GM23338 (cell line): Measurements from ENCODE around the gene STAT1. TPM values are rescaled to one million over a fixed set of nuclear protein-coding genes. Genes with fewer than 3 reads are reported as not detected.

Experiments used
- ATAC-seq: fragments of 200-7000 bp; cut with Tn5 transposase; 3 replicates; pipeline ENCODE4 v1.9.1; 2020
- DNase-seq: peaks from one replicate; pipeline ENCODE4 v3.0.0-alpha.2; 2015; ENCODE audit warnings: low spot score
- H2AFZ ChIP-seq: fragments of 200-600 bp; sonication (generic); 2 replicates; pipeline ENCODE4 v1.8.0; 2016; ENCODE audit warnings: antibody characterized with exemption, mild to moderate bottlenecking, moderate library complexity
- H3F3A ChIP-seq: fragments of 200-600 bp; sonication (generic); replicated peaks from 2 replicates; pipeline ENCODE4 v1.8.0; 2017; ENCODE audit warnings: antibody characterized with exemption, mixed run types, low read depth
- H3K27ac ChIP-seq: fragments of 200-600 bp; sonication (generic); 2 replicates; pipeline ENCODE4 v1.6.1; 2016; ENCODE audit warnings: low read depth
- H3K27me3 ChIP-seq: fragments of 200-600 bp; sonication (generic); 2 replicates; pipeline ENCODE4 v1.8.0; 2016; ENCODE audit warnings: mild to moderate bottlenecking, mixed run types, moderate library complexity; ENCODE audit not compliant: insufficient read depth
- H3K36me3 ChIP-seq: fragments of 200-600 bp; sonication (generic); 2 replicates; pipeline ENCODE4 v1.8.0; 2016; ENCODE audit warnings: mild to moderate bottlenecking; ENCODE audit not compliant: insufficient read depth
- H3K4me1 ChIP-seq: fragments of 200-600 bp; sonication (generic); 2 replicates; pipeline ENCODE4 v1.8.0; 2016; ENCODE audit warnings: mild to moderate bottlenecking, moderate library complexity; ENCODE audit not compliant: insufficient read depth
- H3K4me2 ChIP-seq: fragments of 200-600 bp; sonication (generic); 2 replicates; pipeline ENCODE4 v1.7.1; 2017; ENCODE audit warnings: mixed run types
- H3K4me3 ChIP-seq: fragments of 200-600 bp; sonication (generic); 2 replicates; pipeline ENCODE4 v1.6.1; 2016; ENCODE audit warnings: mixed run types
- H3K79me2 ChIP-seq: fragments of 200-600 bp; sonication (generic); replicated peaks from 2 replicates; pipeline ENCODE4 v1.8.0; 2017; ENCODE audit warnings: mild to moderate bottlenecking; ENCODE audit not compliant: insufficient read depth
- H3K9me2 ChIP-seq: fragments of 200-600 bp; sonication (generic); 2 replicates; pipeline ENCODE4 v1.8.0; 2017; ENCODE audit not compliant: insufficient read depth
- H4K20me1 ChIP-seq: fragments of 200-600 bp; sonication (generic); replicated peaks from 2 replicates; pipeline ENCODE4 v1.8.0; 2017; ENCODE audit warnings: mild to moderate bottlenecking; ENCODE audit not compliant: insufficient read depth
- H3K27ac Mint-ChIP-seq: 2 replicates; pipeline ENCODE4 v1.8.0; 2020; ENCODE audit warnings: inconsistent platforms, mild to moderate bottlenecking, moderate library complexity, mixed read lengths
- H3K27me3 Mint-ChIP-seq: 3 replicates; pipeline ENCODE4 v1.8.0; 2022; ENCODE audit warnings: low read depth, mild to moderate bottlenecking, moderate library complexity, mixed read lengths, inconsistent platforms; ENCODE audit not compliant: insufficient read depth, poor library complexity
- H3K36me3 Mint-ChIP-seq: 3 replicates; pipeline ENCODE4 v1.8.0; 2021; ENCODE audit warnings: low read depth, mild to moderate bottlenecking, inconsistent platforms, moderate library complexity, mixed read lengths
- H3K4me1 Mint-ChIP-seq: 3 replicates; pipeline ENCODE4 v1.8.0; 2020; ENCODE audit warnings: mild to moderate bottlenecking, inconsistent platforms, mixed read lengths
- H3K4me3 Mint-ChIP-seq: 3 replicates; pipeline ENCODE4 v1.8.0; 2021; ENCODE audit warnings: moderate library complexity, mild to moderate bottlenecking, inconsistent platforms, mixed read lengths
- H3K9me3 Mint-ChIP-seq: 3 replicates; pipeline ENCODE4 v1.8.0; 2020; ENCODE audit warnings: moderate library complexity, mild to moderate bottlenecking, inconsistent platforms, mixed read lengths
- CREB1 ChIP-seq: fragments of 250-450 bp; sonication (Bioruptor Pico); IDR thresholded peaks from 2 replicates; pipeline ENCODE4 v1.5.0; 2020; ENCODE audit warnings: low read depth, mild to moderate bottlenecking, moderate library complexity
- CTCF ChIP-seq, 2 experiments: fragments of 200-600 bp in 1 of 2; sonication (generic) in 1 of 2; conservative IDR thresholded peaks; 2 replicates each; pipeline versions ENCODE4 v1.5.1 to v1.6.1; 2016 to 2017; ENCODE audit warnings: antibody characterized with exemption in 2 of 2, low read depth in 2 of 2, mild to moderate bottlenecking in 2 of 2, moderate library complexity in 1 of 2
- ETS1 ChIP-seq: IDR thresholded peaks from 2 replicates; pipeline ENCODE4 v1.6.1; 2016; ENCODE audit warnings: antibody characterized with exemption
- EZH2 ChIP-seq: fragments of 200-600 bp; sonication (generic); IDR thresholded peaks from one replicate; pipeline ENCODE4 v1.8.0; 2017; ENCODE audit warnings: antibody characterized with exemption, mild to moderate bottlenecking, low read depth; ENCODE audit not compliant: unreplicated experiment
- EZH2phosphoT487 ChIP-seq: fragments of 200-600 bp; sonication (generic); IDR thresholded peaks from one replicate; pipeline ENCODE4 v1.8.1; 2018; ENCODE audit warnings: antibody characterized with exemption; ENCODE audit not compliant: unreplicated experiment
- JUNB ChIP-seq: IDR thresholded peaks from one replicate; pipeline ENCODE4 v1.6.1; 2016; ENCODE audit warnings: antibody characterized with exemption; ENCODE audit not compliant: unreplicated experiment
- REST ChIP-seq: IDR thresholded peaks from one replicate; pipeline ENCODE4 v1.6.1; 2018; ENCODE audit warnings: antibody characterized with exemption; ENCODE audit not compliant: unreplicated experiment
- STAT1 ChIP-seq: IDR thresholded peaks from one replicate; pipeline ENCODE4 v1.6.1; 2016; ENCODE audit warnings: antibody characterized with exemption; ENCODE audit not compliant: unreplicated experiment
- ZNF114 ChIP-seq: fragments of 250-450 bp; sonication (Bioruptor Pico); IDR thresholded peaks from 2 replicates; pipeline ENCODE4 v1.5.0; 2020; ENCODE audit warnings: mild to moderate bottlenecking, moderate library complexity
- ZNF462 ChIP-seq: fragments of 250-450 bp; sonication (Bioruptor Pico); IDR thresholded peaks from 2 replicates; pipeline ENCODE4 v1.5.0; 2020; ENCODE audit warnings: mild to moderate bottlenecking, moderate library complexity
- polyA plus RNA-seq: library from polyadenylated mRNA; unstranded; fragments of >200 nt; fragmentation: Nextera tagmentation; extraction: Ambion mirVana; gene quantifications from 2 replicates; pipeline ENCODE4 v1.2.1, GENCODE V29; 2016
- total RNA-seq: library from RNA; depleted of rRNA; stranded (reverse); fragments of >200 nt; shearing (Covaris generic); gene quantifications from 2 replicates; pipeline ENCODE4 v1.2.3, GENCODE V29; 2014

Gene STAT1
- total and polyA plus RNA-seq, 2 experiments from 2014 or later: 15.1 to 47.4 TPM

GRCh38 chr2:191038741-191039140 is 24.8 kb upstream of the STAT1 start:
- no peaks in the 10 kb centered on the region for H3K9me3 Mint-ChIP-seq
- H3K4me3 ChIP-seq: no peak overlapping the region
- H3K27ac Mint-ChIP-seq: 0 out of 2 replicates have a peak overlapping the region, but pooled peaks have one; percentile 54
- ATAC-seq (no peak), DNase-seq (no peak)
- no peak overlapping the region for H3K27ac ChIP-seq
- H3K9me2 ChIP-seq: no peaks in the 10 kb centered on the region
- no peaks in the 10 kb centered on the region for H3K79me2 ChIP-seq
- peaks cover 2% of the 10 kb centered on the region for H3K27me3 Mint-ChIP-seq
- no peak overlapping the region for H3K4me2 ChIP-seq
- H3K27me3 ChIP-seq: no peaks in the 10 kb centered on the region
- no peak overlapping the region for H2AFZ ChIP-seq
- no peaks in the 10 kb centered on the region for H3K36me3 ChIP-seq
- H3K4me3 Mint-ChIP-seq: no peak overlapping the region
- peaks cover 10% of the 10 kb centered on the region for H3K4me1 Mint-ChIP-seq
- TF ChIP-seq EZH2 (no peak), REST (no peak), CTCF (conservative IDR thresholded peaks at IDR 0.05; ENCODE audit: low read depth in 2 of 2) (no peak), ZNF114 (no peak), EZH2phosphoT487 (no peak), CREB1 (CRISPR knock-in tag) (no peak), JUNB (no peak), ZNF462 (CRISPR knock-in tag) (no peak), ETS1 (no peak), STAT1 (no peak)
- H4K20me1 ChIP-seq: no peaks in the 10 kb centered on the region
- no peaks in the 10 kb centered on the region; the same call in 1 of the 2 replicates for H3K4me1 ChIP-seq
- no peaks in the 10 kb centered on the region for H3F3A ChIP-seq
- no peaks in the 10 kb centered on the region for H3K36me3 Mint-ChIP-seq
